HCT116 (cell line): ENCODE data around the gene PRICKLE2. TPM values are rescaled to one million over a fixed set of nuclear protein-coding genes. Genes with fewer than 3 reads are reported as not detected.

Experiments
- ATAC-seq: fragments of 200-7000 bp; cut with Tn5 transposase; 2 replicates; pipeline ENCODE4 v1.9.1; 2020; ENCODE audit warnings: mild to moderate bottlenecking, moderate library complexity
- BruUV-seq: library from RNA; stranded (reverse); fragments of 400-500 nt; replicated peaks from 2 replicates; lab custom pipeline; 2021; lab: Mats Ljungman, UMichigan
- CTCF ChIA-PET: fragments of 300-600 bp; sonication (Branson Sonifier 250); formaldehyde crosslinking; loops from one replicate; lab custom pipeline; 2021; ENCODE audit warnings: antibody characterized with exemption; lab: Charles Lee
- POLR2A ChIA-PET: fragments of 300-600, 350-600 bp; sonication (Branson Sonifier 250); formaldehyde crosslinking; loops from one replicate; lab custom pipeline; 2021; ENCODE audit warnings: antibody characterized with exemption; lab: Charles Lee
- RAD21 ChIA-PET, 2 experiments: fragments of 300-600 bp; sonication (Branson Sonifier 250); formaldehyde crosslinking; loops; one replicate each; lab custom pipeline; 2023; ENCODE audit warnings: low total read pairs in 2 of 2; ENCODE audit not compliant: uncharacterized antibody in 2 of 2, unreplicated experiment in 2 of 2, low non-redundant PET in 1 of 2; lab: Charles Lee
- DNase-seq: peaks from one replicate; pipeline ENCODE4 v3.0.0-alpha.2; 2010; ENCODE audit warnings: low read depth, low spot score
- H2AFZ ChIP-seq: fragments of 200-600 bp; shearing (Covaris generic), sonication (generic); 2 replicates; pipeline ENCODE4 v1.6.1; 2017; ENCODE audit warnings: low read depth, mixed run types, mixed read lengths, antibody characterized with exemption, low read length; ENCODE audit not compliant: poor library complexity, severe bottlenecking
- H3K27ac ChIP-seq: 2 replicates; pipeline ENCODE4 v1.5.1; 2012; ENCODE audit warnings: low read depth, low read length
- H3K27me3 ChIP-seq: fragments of 200-600 bp; sonication (generic); 2 replicates; pipeline ENCODE4 v1.6.1; 2016; ENCODE audit warnings: mixed run types, low read length, mixed read lengths; ENCODE audit not compliant: insufficient read depth
- H3K36me3 ChIP-seq, 2 experiments: fragments of 200-500 bp in 1 of 2; fragments of 200-600 bp in 1 of 2; sonication (Bioruptor generic) in 1 of 2; sonication (generic) in 1 of 2; 2 replicates each; pipeline versions ENCODE4 v1.5.1 to v1.6.1; 2014 to 2016; ENCODE audit warnings: low read length in 2 of 2, inconsistent platforms in 1 of 2, mixed read lengths in 1 of 2, mixed run types in 1 of 2; ENCODE audit not compliant: insufficient read depth in 2 of 2, control insufficient read depth in 1 of 2
- H3K4me1 ChIP-seq, 2 experiments: fragments of 200-600 bp in 1 of 2; sonication (generic) in 1 of 2; 2 replicates each; pipeline versions ENCODE4 v1.5.1 to v1.6.1; 2012 to 2017; ENCODE audit warnings: low read length in 2 of 2, inconsistent platforms in 1 of 2, mild to moderate bottlenecking in 1 of 2, mixed read lengths in 1 of 2, mixed run types in 1 of 2, moderate library complexity in 1 of 2; ENCODE audit not compliant: insufficient read depth in 2 of 2, control insufficient read depth in 1 of 2
- H3K4me2 ChIP-seq: fragments of 200-600 bp; sonication (generic); 2 replicates; pipeline ENCODE4 v1.6.1; 2017; ENCODE audit warnings: mixed run types, low read length, mixed read lengths
- H3K4me3 ChIP-seq, 2 experiments: fragments of 200-600 bp in 1 of 2; sonication (generic) in 1 of 2; replicated peaks in 1 of 2; 2 replicates each; pipeline ENCODE4 v1.5.1; 2011 to 2016; ENCODE audit warnings: low read length in 2 of 2, control low read depth in 1 of 2, low read depth in 1 of 2, mild to moderate bottlenecking in 1 of 2, mixed read lengths in 1 of 2, mixed run types in 1 of 2
- H3K79me2 ChIP-seq: fragments of 200-600 bp; sonication (generic); 2 replicates; pipeline ENCODE4 v1.6.1; 2017; ENCODE audit warnings: mild to moderate bottlenecking, mixed run types, low read length, moderate library complexity, mixed read lengths; ENCODE audit not compliant: insufficient read depth
- H3K9ac ChIP-seq: fragments of 200-600 bp; sonication (generic); 2 replicates; pipeline ENCODE4 v1.6.1; 2016; ENCODE audit warnings: low read length, mixed read lengths
- H3K9me2 ChIP-seq: fragments of 200-600 bp; sonication (generic), shearing (Covaris generic); 2 replicates; pipeline ENCODE4 v1.6.1; 2017; ENCODE audit warnings: mixed run types, mild to moderate bottlenecking, moderate library complexity; ENCODE audit not compliant: insufficient read depth
- H3K9me3 ChIP-seq, 2 experiments: fragments of 200-500 bp in 1 of 2; fragments of 200-600 bp in 1 of 2; sonication (Bioruptor generic) in 1 of 2; sonication (generic) in 1 of 2; 2 replicates each; pipeline ENCODE4 v1.6.1; 2014 to 2017; ENCODE audit warnings: low read length in 2 of 2, mixed read lengths in 2 of 2, inconsistent platforms in 1 of 2, low read depth in 1 of 2, mild to moderate bottlenecking in 1 of 2, mixed run types in 1 of 2, moderate library complexity in 1 of 2; ENCODE audit not compliant: control insufficient read depth in 1 of 2, insufficient read depth in 1 of 2
- H4K20me1 ChIP-seq: fragments of 200-600 bp; sonication (generic), shearing (Covaris generic); 2 replicates; pipeline ENCODE4 v1.6.1; 2017; ENCODE audit warnings: mixed run types, mild to moderate bottlenecking, moderate library complexity; ENCODE audit not compliant: insufficient read depth
- ATF3 ChIP-seq: IDR thresholded peaks from 2 replicates; pipeline ENCODE4 v1.6.1; 2012
- CBX3 ChIP-seq: IDR thresholded peaks from 2 replicates; pipeline ENCODE4 v1.6.1; 2012; ENCODE audit warnings: low read depth
- CEBPB ChIP-seq: IDR thresholded peaks from 2 replicates; pipeline ENCODE4 v1.6.1; 2012; ENCODE audit warnings: low read depth
- CTCF ChIP-seq, 3 experiments: fragments of 200-600 bp in 1 of 3; sonication (generic) in 1 of 3; IDR thresholded peaks in 2 of 3; conservative IDR thresholded peaks in 1 of 3; 2 replicates each; pipeline ENCODE4 v1.5.1; 2012 to 2017; ENCODE audit warnings: low read depth in 2 of 3, low read length in 2 of 3, antibody characterized with exemption in 1 of 3, borderline replicate concordance in 1 of 3, control low read depth in 1 of 3, mild to moderate bottlenecking in 1 of 3, mixed read lengths in 1 of 3, mixed run types in 1 of 3, moderate library complexity in 1 of 3; ENCODE audit not compliant: insufficient read depth in 1 of 3
- EGR1 ChIP-seq: IDR thresholded peaks from 2 replicates; pipeline ENCODE4 v1.6.1; 2012; ENCODE audit warnings: low read depth
- EZH2 ChIP-seq: fragments of 200-600 bp; sonication (generic); IDR thresholded peaks from 2 replicates; pipeline ENCODE4 v1.6.1; 2017; ENCODE audit warnings: antibody characterized with exemption, mixed run types
- FOSL1 ChIP-seq: IDR thresholded peaks from 2 replicates; pipeline ENCODE4 v1.6.1; 2012; ENCODE audit warnings: low read depth
- POLR2A ChIP-seq: IDR thresholded peaks from 2 replicates; pipeline ENCODE4 v1.7.0; 2011; ENCODE audit warnings: borderline replicate concordance; ENCODE audit not compliant: insufficient read depth, insufficient read length; ENCODE audit errors: extremely low read depth
- POLR2AphosphoS5 ChIP-seq: IDR thresholded peaks from 2 replicates; pipeline ENCODE4 v1.6.1; 2011; ENCODE audit warnings: mild to moderate bottlenecking, low read depth, low read length, moderate library complexity
- ZFX ChIP-seq: fragments of 450-650 bp; IDR thresholded peaks from 2 replicates; pipeline ENCODE4 v1.6.1; 2017
- intact Hi-C: fragments of 100-400 bp; cut with micrococcal nuclease; formaldehyde crosslinking; loops from 2 replicates; pipeline ENCODE4 v1.10.0; 2022
- total RNA-seq: library from RNA; stranded (reverse); gene quantifications from one replicate; pipeline ENCODE4 v1.2.1, GENCODE V29; 2021; ENCODE audit not compliant: unreplicated experiment

The PRICKLE2 gene
- total RNA-seq, 1 experiment from 2014 or later, result 0.05 TPM

- no TSS peak for BruUV-seq
- ChIA-PET POLR2A (no interaction called here), CTCF (no interaction called here), RAD21 (no interaction called here)
- no peak overlapping the region for H3K4me3 ChIP-seq
- no peaks in the 10 kb centered on the region for H3K9me2 ChIP-seq
- H3K27me3 ChIP-seq, result peaks cover 39% of the 10 kb centered on the region
- no peaks in the 10 kb centered on the region for H3K36me3 ChIP-seq
- no peak overlapping the region for H3K27ac ChIP-seq
- intact Hi-C loops, result no loop called here
- no peaks in the 10 kb centered on the region for H3K79me2 ChIP-seq
- no peak for ATAC-seq
- no peak for TF ChIP-seq ATF3
- no peak for TF ChIP-seq CEBPB
- TF ChIP-seq FOSL1, result no peak
- TF ChIP-seq CBX3, result no peak
- TF ChIP-seq ZFX, result no peak
- no peak for TF ChIP-seq EGR1
- TF ChIP-seq EZH2, result no peak
- no peak for TF ChIP-seq POLR2A
- H4K20me1 ChIP-seq, result no peaks in the 10 kb centered on the region
- H3K4me1 ChIP-seq, result no peaks in the 10 kb centered on the region
- H3K9ac ChIP-seq, result no peak overlapping the region
- H3K9me3 ChIP-seq, result no peaks in the 10 kb centered on the region
- H2AFZ ChIP-seq, result no peak overlapping the region
- H3K4me2 ChIP-seq, result no peak overlapping the region
- DNase-seq, result no peak
These were observed 102.8 kb downstream of the PRICKLE2 start for GRCh38 chr3:64122476-64122875.

GRCh38 chr3:64121750-64122311 lies 103.4 kb downstream of the PRICKLE2 start:
- Histone ChIP-seq H3K9me3 (no peaks in the 10 kb centered on the region), H3K79me2 (no peaks in the 10 kb centered on the region), H3K36me3 (no peaks in the 10 kb centered on the region), H3K27ac (no peak overlapping the region), H3K27me3 (peaks cover 41% of the 10 kb centered on the region), H2AFZ (no peak overlapping the region), H4K20me1 (no peaks in the 10 kb centered on the region), H3K4me1 (no peaks in the 10 kb centered on the region), H3K4me2 (no peak overlapping the region), H3K9ac (no peak overlapping the region), H3K9me2 (no peaks in the 10 kb centered on the region), H3K4me3 (no peak overlapping the region)
- no TSS peak for BruUV-seq
- ATAC-seq, result no peak
- ChIA-PET POLR2A (no interaction called here), CTCF (no interaction called here), RAD21 (no interaction called here)
- no peak for TF ChIP-seq POLR2AphosphoS5
- no peak for TF ChIP-seq CTCF (IDR thresholded peaks at IDR 0.05 in 2 of 3, conservative IDR thresholded peaks at IDR 0.05 in 1 of 3; ENCODE audit: borderline replicate concordance in 1 of 3, insufficient read depth in 1 of 3, low read depth in 2 of 3, low read length in 2 of 3)
- no peak for DNase-seq
- intact Hi-C loops, result no loop called here
